Measurements from ENCODE around the gene AUTS2.

- TF ChIP-seq POLR2AphosphoS5 (IDR thresholded peaks at IDR 0.05): no peak
- no peak for TF ChIP-seq CTCF (IDR thresholded peaks at IDR 0.05 in 8 of 11, conservative IDR thresholded peaks at IDR 0.05 in 3 of 11)
- TF ChIP-seq POLR2A (IDR thresholded peaks at IDR 0.05): no peak
Measured at GRCh38 chr7:70132852-70133690, 534.8 kb downstream of the AUTS2 start.

Data from spleen (tissue), 7 donors.